ENCODE results near the gene JMJD8.

Gene JMJD8

DNA sequence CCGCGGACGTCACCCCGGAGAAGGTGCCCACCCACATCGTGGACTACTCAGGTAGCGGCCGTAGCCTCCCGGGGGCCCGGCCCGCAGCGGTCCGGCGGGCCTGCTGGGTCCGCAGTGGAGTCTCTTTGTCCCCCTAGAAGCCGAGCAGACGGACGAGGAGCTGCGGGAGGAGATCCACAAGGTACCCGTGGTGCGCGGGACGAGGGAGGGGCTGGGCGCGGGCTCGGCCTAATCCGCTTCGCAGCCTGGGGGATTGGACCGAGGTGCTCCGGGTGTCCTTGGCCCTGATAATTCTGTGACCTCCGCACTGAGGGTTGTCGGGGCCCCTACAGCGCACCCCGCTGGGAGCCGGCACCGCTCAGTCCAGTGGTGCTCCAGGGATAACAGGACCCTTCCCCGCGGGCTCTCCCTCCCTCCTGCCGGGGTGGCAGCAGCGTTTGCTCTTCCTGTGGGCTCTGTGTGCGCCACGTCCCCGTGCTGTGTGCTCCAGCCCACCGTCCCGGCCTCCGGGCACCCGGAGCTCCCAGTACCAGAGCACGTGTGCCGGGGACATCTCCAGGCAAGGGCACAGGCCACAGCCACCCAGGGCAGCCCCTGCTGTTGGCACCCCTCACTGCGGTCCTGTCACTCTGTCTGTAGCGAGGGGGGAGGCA lies 15.5 kb downstream of the JMJD8 start:
- peak overlapping the region; percentile 99 for H3K4me3 ChIP-seq (ENCODE audit: low read depth, low read length)
- TF ChIP-seq, protein P1, sequence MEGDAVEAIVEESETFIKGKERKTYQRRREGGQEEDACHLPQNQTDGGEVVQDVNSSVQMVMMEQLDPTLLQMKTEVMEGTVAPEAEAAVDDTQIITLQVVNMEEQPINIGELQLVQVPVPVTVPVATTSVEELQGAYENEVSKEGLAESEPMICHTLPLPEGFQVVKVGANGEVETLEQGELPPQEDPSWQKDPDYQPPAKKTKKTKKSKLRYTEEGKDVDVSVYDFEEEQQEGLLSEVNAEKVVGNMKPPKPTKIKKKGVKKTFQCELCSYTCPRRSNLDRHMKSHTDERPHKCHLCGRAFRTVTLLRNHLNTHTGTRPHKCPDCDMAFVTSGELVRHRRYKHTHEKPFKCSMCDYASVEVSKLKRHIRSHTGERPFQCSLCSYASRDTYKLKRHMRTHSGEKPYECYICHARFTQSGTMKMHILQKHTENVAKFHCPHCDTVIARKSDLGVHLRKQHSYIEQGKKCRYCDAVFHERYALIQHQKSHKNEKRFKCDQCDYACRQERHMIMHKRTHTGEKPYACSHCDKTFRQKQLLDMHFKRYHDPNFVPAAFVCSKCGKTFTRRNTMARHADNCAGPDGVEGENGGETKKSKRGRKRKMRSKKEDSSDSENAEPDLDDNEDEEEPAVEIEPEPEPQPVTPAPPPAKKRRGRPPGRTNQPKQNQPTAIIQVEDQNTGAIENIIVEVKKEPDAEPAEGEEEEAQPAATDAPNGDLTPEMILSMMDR (IDR thresholded peaks at IDR 0.05; ENCODE audit: borderline replicate concordance, insufficient read depth, low read depth, low read length), result no peak

DNA sequence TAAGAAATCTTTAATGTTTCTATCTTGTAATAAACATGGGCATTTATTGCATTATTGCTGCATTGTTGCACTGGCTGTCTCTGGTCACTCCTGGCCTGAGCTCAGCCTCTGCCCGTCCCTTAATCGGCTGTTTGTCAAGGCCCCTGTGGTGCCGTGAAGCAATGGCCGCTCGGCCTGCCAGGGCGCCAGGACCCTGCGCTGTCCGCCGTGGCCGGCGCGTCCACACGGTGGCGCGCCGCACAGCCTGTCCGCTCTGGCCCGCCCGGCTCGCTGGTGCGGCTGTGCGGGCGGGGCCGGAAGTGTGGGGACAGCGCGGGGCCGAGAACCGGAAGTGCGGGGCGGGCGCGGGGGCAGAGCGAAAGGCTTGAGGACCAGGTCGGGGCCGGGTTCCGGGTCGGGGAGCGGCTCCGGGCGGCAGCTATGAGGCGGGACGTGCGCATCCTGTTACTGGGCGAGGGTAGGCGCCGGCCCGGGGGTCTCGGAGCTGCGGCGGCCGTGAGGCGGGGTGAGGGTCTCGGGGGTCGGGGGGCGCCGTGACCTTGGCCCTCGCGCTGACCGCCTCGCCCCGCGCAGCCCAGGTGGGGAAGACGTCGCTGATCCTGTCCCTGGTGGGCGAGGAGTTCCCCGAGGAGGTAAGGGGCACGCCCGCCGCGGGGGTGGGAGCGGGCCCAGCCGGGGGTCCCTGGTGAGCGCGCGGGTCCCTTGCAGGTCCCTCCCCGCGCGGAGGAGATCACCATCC lies 16.2 kb downstream of the JMJD8 start, which contains the start of gene RHOT2:
Gene RHOT2, plus strand, starts transcription at position 353 of the 739 bp plus-strand sequence. Its CDS starts 68 bp downstream, at position 421.
- peak within 1 kb of the TSS; percentile 99 for H3K4me3 ChIP-seq (ENCODE audit: low read depth, low read length)
- TF ChIP-seq, protein P1 (IDR thresholded peaks at IDR 0.05; ENCODE audit: borderline replicate concordance, insufficient read depth, low read depth, low read length), result peak; percentile 92

DNA sequence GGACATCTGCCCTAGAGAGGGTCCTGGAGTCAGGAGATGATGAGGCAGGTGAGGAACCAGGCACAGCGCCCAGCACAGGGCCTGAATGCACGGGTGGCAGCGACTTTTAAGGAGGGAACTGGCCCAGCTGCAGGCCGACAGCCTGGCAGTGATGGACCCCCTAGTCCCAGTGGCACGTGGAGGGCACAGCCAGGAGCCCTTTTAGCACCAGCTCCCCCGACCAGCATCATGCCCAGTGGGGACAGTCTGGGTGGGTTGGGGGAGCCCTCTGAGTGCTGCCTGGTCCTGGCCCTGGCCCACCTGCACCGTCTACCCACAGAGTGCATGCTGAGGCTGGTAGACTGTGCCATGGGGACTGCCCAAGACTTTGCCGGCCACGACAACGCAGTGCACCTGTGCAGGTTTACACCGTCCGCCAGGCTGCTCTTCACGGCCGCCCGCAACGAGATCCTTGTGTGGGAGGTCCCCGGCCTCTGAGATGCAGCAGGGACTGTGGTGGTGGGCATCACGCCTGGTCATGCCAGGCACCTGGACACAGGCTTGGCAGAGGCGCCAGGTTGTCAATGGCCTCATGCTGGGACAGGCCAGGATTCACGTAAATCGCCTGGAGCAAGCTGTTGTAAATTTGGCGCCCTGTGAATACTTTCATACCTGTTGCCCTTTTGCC lies 16.9 kb downstream of the JMJD8 start:
- peak overlapping the region; percentile 99 for H3K4me3 ChIP-seq (ENCODE audit: low read depth, low read length)
- TF ChIP-seq, protein P1 (IDR thresholded peaks at IDR 0.05; ENCODE audit: borderline replicate concordance, insufficient read depth, low read depth, low read length), result no peak

DNA sequence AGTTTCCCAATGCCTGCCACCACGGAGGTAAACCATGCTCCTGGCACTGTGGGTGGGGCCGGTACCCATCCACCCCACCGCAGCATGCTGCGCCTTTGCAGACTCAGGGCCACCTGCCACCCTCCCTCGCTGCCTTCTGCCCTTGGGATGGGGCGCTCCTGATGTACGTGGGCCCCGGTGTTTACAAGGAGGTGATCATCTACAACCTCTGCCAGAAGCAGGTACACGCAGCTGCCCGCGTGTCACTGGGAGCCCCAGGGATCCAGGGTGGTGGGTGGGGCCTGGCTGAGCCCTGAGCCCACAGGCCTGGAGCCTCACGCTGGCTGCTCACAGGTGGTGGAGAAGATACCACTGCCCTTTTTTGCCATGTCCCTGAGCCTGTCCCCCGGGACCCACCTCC lies 17.6 kb downstream of the JMJD8 start:
- TF ChIP-seq, protein P1 (IDR thresholded peaks at IDR 0.05; ENCODE audit: borderline replicate concordance, insufficient read depth, low read depth, low read length), result no peak
- H3K4me3 ChIP-seq (ENCODE audit: low read depth, low read length), result no peak overlapping the region

DNA sequence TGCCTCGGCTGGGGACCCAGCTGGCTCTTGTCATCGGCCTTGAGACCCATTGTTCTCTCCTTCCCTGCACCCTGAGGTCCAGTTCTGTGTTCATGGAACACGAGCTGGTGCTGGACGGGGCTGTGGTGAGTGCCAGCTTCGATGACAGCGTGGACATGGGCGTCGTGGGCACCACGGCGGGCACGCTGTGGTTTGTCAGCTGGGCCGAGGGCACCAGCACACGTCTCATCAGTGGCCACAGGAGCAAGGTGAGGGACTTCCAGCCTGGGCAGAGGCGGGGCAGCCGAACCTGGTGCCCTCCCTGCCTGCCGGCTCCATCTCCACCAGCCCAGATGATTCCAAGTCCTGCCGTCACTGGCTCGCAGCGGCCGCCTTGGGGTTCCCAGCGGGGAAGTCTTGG lies 21.5 kb downstream of the JMJD8 start:
- no peak overlapping the region for H3K4me3 ChIP-seq (ENCODE audit: low read depth, low read length)
- TF ChIP-seq, protein P1 (IDR thresholded peaks at IDR 0.05; ENCODE audit: borderline replicate concordance, insufficient read depth, low read depth, low read length), result no peak

DNA sequence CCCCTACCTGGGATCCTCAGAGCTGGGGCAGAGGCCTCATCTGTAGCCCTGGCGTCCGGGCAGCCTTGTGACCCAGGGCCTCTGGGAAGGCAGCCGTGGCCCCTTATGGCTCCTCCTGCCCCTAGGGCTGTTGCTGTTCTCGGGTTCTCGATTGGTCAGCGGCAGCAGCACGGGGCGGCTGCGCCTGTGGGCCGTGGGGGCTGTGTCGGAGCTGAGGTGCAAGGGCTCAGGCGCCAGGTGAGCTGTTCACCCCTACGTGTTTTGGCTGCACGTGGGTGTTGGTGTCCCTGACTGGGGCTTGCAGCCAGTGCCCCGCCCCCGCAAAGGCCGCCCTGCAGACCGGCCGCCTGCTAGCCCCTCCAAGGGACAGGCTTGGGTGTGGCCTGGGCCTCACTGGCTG lies 22.0 kb downstream of the JMJD8 start:
- TF ChIP-seq, protein P1 (IDR thresholded peaks at IDR 0.05; ENCODE audit: borderline replicate concordance, insufficient read depth, low read depth, low read length), result no peak
- H3K4me3 ChIP-seq (ENCODE audit: low read depth, low read length), result no peak overlapping the region

Data from GM12875 (cell line).